Loucy (cell line): ENCODE results near the gene PHYHD1.

Source experiments
- H2AFZ ChIP-seq: fragments of 200-600 bp; sonication (generic); 2 replicates; pipeline ENCODE4 v1.6.0; 2016; ENCODE audit warnings: antibody characterized with exemption, mild to moderate bottlenecking, low read length, moderate library complexity
- H3F3A ChIP-seq: fragments of 200-600 bp; 2 replicates; pipeline ENCODE4 v1.6.0; 2016; ENCODE audit warnings: antibody characterized with exemption, low read depth, mild to moderate bottlenecking
- H3K27me3 ChIP-seq: fragments of 200-600 bp; sonication (generic); 2 replicates; pipeline ENCODE4 v1.6.1; 2014; ENCODE audit warnings: low read length, mild to moderate bottlenecking; ENCODE audit not compliant: insufficient read depth, poor library complexity, severe bottlenecking
- H3K36me3 ChIP-seq: fragments of 200-600 bp; sonication (generic); 2 replicates; pipeline ENCODE4 v1.6.1; 2016; ENCODE audit warnings: low read length; ENCODE audit not compliant: insufficient read depth
- H3K4me1 ChIP-seq: fragments of 200-600 bp; sonication (generic); 2 replicates; pipeline ENCODE4 v1.5.1; 2014; ENCODE audit warnings: low read length, mild to moderate bottlenecking; ENCODE audit not compliant: insufficient read depth, poor library complexity, severe bottlenecking
- H3K4me2 ChIP-seq: fragments of 200-600 bp; sonication (generic); 2 replicates; pipeline ENCODE4 v1.6.0; 2014; ENCODE audit warnings: antibody characterized with exemption, low read length, low read depth, mild to moderate bottlenecking; ENCODE audit not compliant: poor library complexity, severe bottlenecking
- H3K4me3 ChIP-seq: fragments of 200-600 bp; sonication (generic); 2 replicates; pipeline ENCODE4 v1.5.1; 2014; ENCODE audit warnings: low read length, mild to moderate bottlenecking, mixed read lengths; ENCODE audit not compliant: poor library complexity, severe bottlenecking
- H3K79me2 ChIP-seq: fragments of 200-600 bp; sonication (generic); 2 replicates; pipeline ENCODE4 v1.6.1; 2014; ENCODE audit warnings: low read length; ENCODE audit not compliant: insufficient read depth
- H3K9ac ChIP-seq: fragments of 200-600 bp; sonication (generic); 2 replicates; pipeline ENCODE4 v1.6.0; 2014; ENCODE audit warnings: mild to moderate bottlenecking, low read depth, low read length, moderate library complexity; ENCODE audit not compliant: poor library complexity, severe bottlenecking
- H3K9me2 ChIP-seq: fragments of 200-600 bp; sonication (generic); replicated peaks from 2 replicates; pipeline ENCODE4 v1.6.1; 2016; ENCODE audit warnings: low read depth, low read length, mixed read lengths
- H3K9me3 ChIP-seq: fragments of 200-600 bp; sonication (generic); 2 replicates; pipeline ENCODE4 v1.6.1; 2014; ENCODE audit warnings: mild to moderate bottlenecking, antibody characterized with exemption, low read length, low read depth; ENCODE audit not compliant: insufficient read depth
- H4K20me1 ChIP-seq: fragments of 200-600 bp; sonication (generic); 2 replicates; pipeline ENCODE4 v1.6.0; 2014; ENCODE audit warnings: antibody characterized with exemption, low read length, mild to moderate bottlenecking; ENCODE audit not compliant: insufficient read depth, poor library complexity, severe bottlenecking
- CTCF ChIP-seq: fragments of 200-600 bp; sonication (generic); conservative IDR thresholded peaks from 2 replicates; pipeline ENCODE4 v1.5.1; 2014; ENCODE audit warnings: mild to moderate bottlenecking, antibody characterized with exemption, low read length
- EZH2phosphoT487 ChIP-seq: fragments of 200-600 bp; IDR thresholded peaks from 2 replicates; pipeline ENCODE4 v1.6.1; 2018; ENCODE audit warnings: antibody characterized with exemption, mild to moderate bottlenecking, moderate library complexity, borderline replicate concordance

Gene PHYHD1

DNA sequence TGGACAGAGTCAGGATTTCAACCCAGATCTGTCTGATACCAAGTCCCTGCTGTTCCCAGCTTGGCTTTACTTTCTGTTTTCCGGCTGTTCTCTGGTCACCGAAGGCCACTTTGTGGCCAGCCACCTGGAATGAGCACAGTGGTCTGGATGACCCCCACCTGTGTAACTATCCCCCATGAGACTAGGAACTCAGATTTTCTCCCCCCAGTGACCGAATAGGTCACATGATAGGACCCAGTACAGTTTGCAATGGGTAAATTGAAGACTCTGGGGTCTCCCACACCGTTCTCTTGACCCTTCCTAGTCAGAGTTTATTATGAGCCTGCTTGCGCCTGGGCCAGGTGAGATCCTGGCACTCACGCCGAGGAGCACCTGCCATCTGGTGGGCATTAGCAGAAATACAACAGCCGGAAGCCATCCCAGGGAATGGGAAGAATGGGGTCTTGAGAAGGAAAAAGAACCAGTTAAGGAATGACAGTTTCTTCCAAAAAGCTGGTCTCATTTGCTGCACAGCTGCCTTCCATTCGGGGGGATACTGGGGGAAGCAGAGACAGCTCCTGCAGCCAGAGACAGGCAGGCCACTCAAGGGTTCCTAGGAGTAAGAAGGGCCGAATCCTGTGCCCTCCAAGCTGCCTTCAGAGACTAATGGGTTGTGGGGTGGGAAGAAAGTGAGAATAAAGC lies 7.1 kb downstream of the PHYHD1 start:
- H3K27me3 ChIP-seq: no peaks in the 10 kb centered on the region
- H4K20me1 ChIP-seq: no peaks in the 10 kb centered on the region
- H3K4me2 ChIP-seq: no peak overlapping the region
- H3K9me2 ChIP-seq: no peaks in the 10 kb centered on the region
- no peaks in the 10 kb centered on the region for H3F3A ChIP-seq
- no peaks in the 10 kb centered on the region for H3K4me1 ChIP-seq
- H3K9ac ChIP-seq: no peak overlapping the region
- no peaks in the 10 kb centered on the region for H3K9me3 ChIP-seq
- H2AFZ ChIP-seq: no peak overlapping the region
- no peak overlapping the region for H3K4me3 ChIP-seq
- H3K36me3 ChIP-seq: no peaks in the 10 kb centered on the region
- TF ChIP-seq CTCF (peak; percentile 68), EZH2phosphoT487 (no peak)
- no peaks in the 10 kb centered on the region for H3K79me2 ChIP-seq

DNA sequence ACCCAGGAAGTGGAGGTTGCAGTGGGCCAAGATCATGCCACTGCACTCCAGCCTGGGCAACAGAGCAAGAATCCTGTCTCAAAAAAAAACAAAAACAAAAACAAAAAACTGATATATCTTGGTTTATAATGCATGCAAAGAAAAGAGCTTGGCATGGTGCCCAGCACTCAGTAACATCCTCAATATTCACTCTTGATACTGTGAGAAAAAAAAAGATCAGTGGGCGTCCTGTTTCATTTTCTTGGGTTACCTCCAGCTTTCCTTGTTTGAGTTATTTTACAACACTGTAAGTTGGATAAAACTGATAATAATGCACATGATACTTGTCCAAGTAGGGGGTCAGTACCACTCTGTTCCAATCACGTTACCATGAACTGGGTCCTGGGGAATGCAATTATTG lies 7.8 kb downstream of the PHYHD1 start:
- Histone ChIP-seq H3F3A (no peaks in the 10 kb centered on the region), H3K4me3 (no peak overlapping the region), H3K9ac (no peak overlapping the region), H3K9me3 (no peaks in the 10 kb centered on the region), H3K27me3 (no peaks in the 10 kb centered on the region), H3K9me2 (no peaks in the 10 kb centered on the region), H3K4me2 (no peak overlapping the region), H3K4me1 (no peaks in the 10 kb centered on the region), H4K20me1 (no peaks in the 10 kb centered on the region), H3K79me2 (no peaks in the 10 kb centered on the region), H3K36me3 (no peaks in the 10 kb centered on the region), H2AFZ (no peak overlapping the region)
- TF ChIP-seq CTCF (no peak), EZH2phosphoT487 (no peak)

DNA sequence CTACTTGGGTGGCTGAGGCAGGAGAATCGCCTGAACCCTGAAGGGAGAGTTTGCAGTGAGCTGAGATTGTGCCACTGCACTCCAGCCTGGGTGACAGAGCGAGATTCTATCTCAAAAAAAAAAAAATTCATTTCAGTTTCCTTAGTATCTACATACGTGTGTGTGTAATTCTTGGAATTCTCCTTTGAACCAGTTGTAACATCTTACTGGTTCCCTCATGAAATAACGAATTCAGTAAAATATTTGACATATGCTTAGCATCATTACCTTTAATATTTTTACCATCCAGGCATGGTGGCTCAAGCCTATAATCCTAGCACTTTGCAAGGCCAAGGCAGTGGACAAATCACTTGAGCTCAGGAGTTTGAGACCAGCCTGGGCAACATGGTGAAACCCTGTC lies 8.8 kb downstream of the PHYHD1 start:
- H4K20me1 ChIP-seq: no peaks in the 10 kb centered on the region
- H3K9ac ChIP-seq: no peak overlapping the region
- H3K4me1 ChIP-seq: no peaks in the 10 kb centered on the region
- H3F3A ChIP-seq: no peaks in the 10 kb centered on the region
- H3K9me2 ChIP-seq: no peaks in the 10 kb centered on the region
- no peaks in the 10 kb centered on the region for H3K36me3 ChIP-seq
- H3K4me3 ChIP-seq: no peak overlapping the region
- H3K27me3 ChIP-seq: no peaks in the 10 kb centered on the region
- H2AFZ ChIP-seq: no peak overlapping the region
- H3K4me2 ChIP-seq: no peak overlapping the region
- no peaks in the 10 kb centered on the region for H3K79me2 ChIP-seq
- TF ChIP-seq CTCF (no peak), EZH2phosphoT487 (no peak)
- no peaks in the 10 kb centered on the region for H3K9me3 ChIP-seq
